Smooth muscle cell (in vitro differentiated cells): ENCODE measurements around the gene PRKAA1. TPM values are rescaled to one million over a fixed set of nuclear protein-coding genes. Genes with fewer than 3 reads are reported as not detected.
A peak's percentile ranks its signal among the peaks of the same experiment; 100 is the strongest.
"Not testable (repeated sequence)": the region's sequence is repeated elsewhere in the genome, so short reads cannot be mapped to it uniquely, and the experiment has no call there.

Experiments used
- DNase-seq: peaks from one replicate; lab custom pipeline; 2025; ENCODE audit not compliant: unreplicated experiment; lab: John Stamatoyannopoulos, UW
- H2AFZ ChIP-seq: fragments of 200-600 bp; sonication (generic); 2 replicates; pipeline ENCODE4 v1.6.0; 2016; ENCODE audit warnings: antibody characterized with exemption, low read depth, mild to moderate bottlenecking
- H3F3A ChIP-seq: fragments of 200-600 bp; sonication (generic); 2 replicates; pipeline ENCODE4 v1.6.0; 2017; ENCODE audit warnings: antibody characterized with exemption, low read depth
- H3K27ac ChIP-seq: fragments of 200-600 bp; sonication (generic); 2 replicates; pipeline ENCODE4 v1.5.1; 2016; ENCODE audit warnings: low read depth, mild to moderate bottlenecking
- H3K27me3 ChIP-seq: fragments of 200-600 bp; sonication (generic); 2 replicates; pipeline ENCODE4 v1.6.1; 2016; ENCODE audit warnings: low read depth, mild to moderate bottlenecking
- H3K36me3 ChIP-seq: fragments of 200-600 bp; sonication (generic); 2 replicates; pipeline ENCODE4 v1.5.1; 2016; ENCODE audit warnings: low read depth
- H3K4me1 ChIP-seq: fragments of 200-600 bp; sonication (generic); 2 replicates; pipeline ENCODE4 v1.5.1; 2016; ENCODE audit warnings: low read depth
- H3K4me2 ChIP-seq: fragments of 200-600 bp; sonication (generic); 2 replicates; pipeline ENCODE4 v1.6.0; 2016; ENCODE audit warnings: mild to moderate bottlenecking
- H3K4me3 ChIP-seq: fragments of 200-600 bp; sonication (generic); 2 replicates; pipeline ENCODE4 v1.5.1; 2016; ENCODE audit warnings: mild to moderate bottlenecking
- H3K79me2 ChIP-seq: fragments of 200-600 bp; sonication (generic); 2 replicates; pipeline ENCODE4 v1.6.0; 2016; ENCODE audit warnings: low read depth, mild to moderate bottlenecking
- H3K9ac ChIP-seq: fragments of 200-600 bp; sonication (generic); 2 replicates; pipeline ENCODE4 v1.6.0; 2016; ENCODE audit warnings: low read depth
- H3K9me3 ChIP-seq: fragments of 200-600 bp; sonication (generic); replicated peaks from 2 replicates; pipeline ENCODE4 v1.5.1; 2016; ENCODE audit warnings: low read depth
- H4K20me1 ChIP-seq: fragments of 200-600 bp; sonication (generic); 2 replicates; pipeline ENCODE4 v1.6.0; 2016; ENCODE audit warnings: low read depth
- CTCF ChIP-seq: fragments of 200-600 bp; sonication (generic); IDR thresholded peaks from 2 replicates; pipeline ENCODE4 v1.5.1; 2017; ENCODE audit warnings: borderline replicate concordance, mild to moderate bottlenecking, antibody characterized with exemption; ENCODE audit not compliant: insufficient read depth, poor library complexity, severe bottlenecking
- WGBS: methylation state at CpG from one replicate; pipeline ENCODE4 v1.1.7; 2016; ENCODE audit warnings: low lambda C conversion rate; 5-methylcytosine and 5-hydroxymethylcytosine counted together
- polyA plus RNA-seq: library from polyadenylated mRNA; unstranded; fragments of >200 nt; fragmentation: Nextera tagmentation; extraction: Ambion mirVana; gene quantifications from 2 replicates; pipeline ENCODE4 v1.2.1, GENCODE V29; 2016
- total RNA-seq: library from RNA; depleted of rRNA; stranded (reverse); fragments of >200 nt; gene quantifications from 2 replicates; pipeline ENCODE4 v1.2.3, GENCODE V29; 2014

The PRKAA1 gene
- total and polyA plus RNA-seq, 2 experiments from 2014 or later = 18.6 to 50.1 TPM

- no peak for DNase-seq
- H3K27ac ChIP-seq = no peak overlapping the region
Observed at GRCh38 chr5:40796487-40796889, 1.7 kb downstream of the PRKAA1 start.

GRCh38 chr5:40794877-40795276, 3.3 kb downstream of the PRKAA1 start:
- not testable (repeated sequence) for H3F3A ChIP-seq, DNase-seq, H3K9ac ChIP-seq, H3K36me3 ChIP-seq, H3K4me3 ChIP-seq, H3K27ac ChIP-seq, H3K9me3 ChIP-seq, H3K27me3 ChIP-seq, H3K4me2 ChIP-seq, H2AFZ ChIP-seq
- Histone ChIP-seq H3K79me2 (peaks cover 77% of the 10 kb centered on the region), H3K4me1 (peaks cover 13% of the 10 kb centered on the region), H4K20me1 (peaks cover 74% of the 10 kb centered on the region)
- WGBS = 92% methylated on average over 3 of the region's 3 CpGs

More at GRCh38 chr5:40796487-40796889, 1.7 kb downstream of the PRKAA1 start:
- H3K36me3 ChIP-seq = no peaks in the 10 kb centered on the region
- peak overlapping the region; percentile 99 for H3K4me2 ChIP-seq
- H3K9ac ChIP-seq = no peak overlapping the region
- H3K4me3 ChIP-seq = peak overlapping the region; percentile 98
- peaks cover 58% of the 10 kb centered on the region for H4K20me1 ChIP-seq
- H3K9me3 ChIP-seq = no peaks in the 10 kb centered on the region
- no peak overlapping the region for H2AFZ ChIP-seq
- 76% methylated on average over 3 of the region's 3 CpGs for WGBS
- no peaks in the 10 kb centered on the region for H3K27me3 ChIP-seq
- TF ChIP-seq CTCF = no peak
- H3K79me2 ChIP-seq = peaks cover 61% of the 10 kb centered on the region
- peaks cover 9% of the 10 kb centered on the region for H3F3A ChIP-seq
- peaks cover 13% of the 10 kb centered on the region for H3K4me1 ChIP-seq

- Histone ChIP-seq H3K4me1 (peaks cover 13% of the 10 kb centered on the region), H3K79me2 (peaks cover 82% of the 10 kb centered on the region), H4K20me1 (peaks cover 78% of the 10 kb centered on the region)
- H3K4me2 ChIP-seq, H3F3A ChIP-seq, H3K4me3 ChIP-seq, H3K27me3 ChIP-seq, DNase-seq, H3K9ac ChIP-seq, H3K36me3 ChIP-seq, H3K9me3 ChIP-seq, H3K27ac ChIP-seq, H2AFZ ChIP-seq: not testable (repeated sequence)
Observed at GRCh38 chr5:40794340-40794739, 3.8 kb downstream of the PRKAA1 start.

DNA sequence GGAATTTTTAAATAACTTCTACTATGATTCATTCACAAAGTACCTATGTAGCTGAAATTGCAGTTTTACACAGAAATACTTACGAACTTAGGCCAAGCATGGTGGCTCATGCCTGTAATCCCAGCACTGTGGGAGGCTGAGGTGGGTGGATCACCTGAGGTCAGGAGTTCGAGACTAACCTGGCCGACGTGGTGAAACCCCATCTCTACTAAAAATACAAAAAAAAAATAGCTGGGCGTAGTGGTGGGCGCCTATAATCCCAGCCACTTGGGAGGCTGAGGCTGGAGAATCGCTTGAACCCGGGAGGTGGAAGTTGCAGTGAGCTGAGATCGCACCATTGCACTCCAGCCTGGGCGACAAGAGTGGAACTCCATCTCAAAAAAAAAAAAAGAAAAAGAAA, 5.5 kb downstream of the PRKAA1 start:
- Histone ChIP-seq H3K79me2 (peaks cover 99% of the 10 kb centered on the region), H4K20me1 (peaks cover 95% of the 10 kb centered on the region)
- not testable (repeated sequence) for H2AFZ ChIP-seq, H3K4me2 ChIP-seq, H3K4me3 ChIP-seq, H3K9ac ChIP-seq, H3K9me3 ChIP-seq, H3K27ac ChIP-seq, H3F3A ChIP-seq, H3K4me1 ChIP-seq, H3K36me3 ChIP-seq, DNase-seq, H3K27me3 ChIP-seq
- WGBS = 93% methylated on average over 9 of the region's 10 CpGs

DNA sequence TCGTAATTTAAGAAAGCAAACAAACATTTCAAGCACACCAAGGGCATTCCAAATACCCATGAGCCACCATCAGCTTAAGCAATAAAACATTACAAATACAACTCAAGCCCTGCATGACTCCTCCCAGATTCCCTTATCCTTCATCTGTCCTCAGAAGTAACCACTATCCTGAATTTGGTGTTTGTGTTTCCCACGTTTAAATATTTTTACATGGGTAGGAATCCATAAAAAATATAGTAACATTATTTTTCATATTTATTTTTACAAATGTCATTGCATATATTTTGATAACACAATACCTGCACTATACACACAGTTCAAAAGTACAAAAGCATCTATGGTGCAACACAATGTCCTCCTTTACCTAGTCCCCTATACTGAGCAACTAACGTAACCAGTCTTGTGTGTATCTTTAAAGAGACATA, 6.4 kb downstream of the PRKAA1 start:
- no peak overlapping the region for H3K27ac ChIP-seq
- no peaks in the 10 kb centered on the region for H3K9me3 ChIP-seq
- no peaks in the 10 kb centered on the region for H3F3A ChIP-seq
- peaks cover 6% of the 10 kb centered on the region for H3K36me3 ChIP-seq
- no peak overlapping the region for H2AFZ ChIP-seq
- no peaks in the 10 kb centered on the region for H3K27me3 ChIP-seq
- H3K4me2 ChIP-seq = no peak overlapping the region
- no peak overlapping the region for H3K4me3 ChIP-seq
- peaks cover 100% of the 10 kb centered on the region for H3K79me2 ChIP-seq
- TF ChIP-seq CTCF = no peak
- H3K4me1 ChIP-seq = peaks cover 5% of the 10 kb centered on the region
- H3K9ac ChIP-seq = no peak overlapping the region
- no peak for DNase-seq
- peaks cover 95% of the 10 kb centered on the region for H4K20me1 ChIP-seq
- WGBS = 61% methylated on average over 3 of the region's 3 CpGs
